ENCODE data around the gene MAP2K3. TPM values are rescaled to one million over a fixed set of nuclear protein-coding genes. Genes with fewer than 3 reads are reported as not detected.

Gene MAP2K3
- total RNA-seq, 1 experiment from 2014 or later, result 7.1 TPM

Other genes with a start within 250 kb of the MAP2K3 start
- gene USP22, start 241.7 kb upstream of the MAP2K3 start, total RNA-seq (2014; rRNA removed; shearing (Covaris generic)), result 133 and 152 TPM in 2 replicates
- gene DHRS7B, start 157.7 kb upstream of the MAP2K3 start, total RNA-seq (2014; rRNA removed; shearing (Covaris generic)), result 15.9 and 16.3 TPM in 2 replicates
- gene TMEM11, start 70.5 kb upstream of the MAP2K3 start, total RNA-seq (2014; rRNA removed; shearing (Covaris generic)), result 22.9 and 26.1 TPM in 2 replicates
- 0.72 and 0.88 TPM in 2 replicates for gene NATD1, start 31.3 kb upstream of the MAP2K3 start, total RNA-seq (2014; rRNA removed; shearing (Covaris generic))
- 0.10 TPM in 1 of 2 replicates, not detected in the other for gene KCNJ12, start 91.6 kb downstream of the MAP2K3 start, total RNA-seq (2014; rRNA removed; shearing (Covaris generic))